ENCODE data around the gene TNN. TPM values are rescaled to one million over a fixed set of nuclear protein-coding genes. Genes with fewer than 3 reads are reported as not detected.

The TNN gene
- total RNA-seq, 1 donor from 2014 or later: 0.26 TPM

- H3K4me3 Mint-ChIP-seq: no peak overlapping the region
- no peaks in the 10 kb centered on the region for H3K36me3 Mint-ChIP-seq (ENCODE audit: low read depth)
- H3K9me3 Mint-ChIP-seq: no peaks in the 10 kb centered on the region
- TF ChIP-seq, protein P1, sequence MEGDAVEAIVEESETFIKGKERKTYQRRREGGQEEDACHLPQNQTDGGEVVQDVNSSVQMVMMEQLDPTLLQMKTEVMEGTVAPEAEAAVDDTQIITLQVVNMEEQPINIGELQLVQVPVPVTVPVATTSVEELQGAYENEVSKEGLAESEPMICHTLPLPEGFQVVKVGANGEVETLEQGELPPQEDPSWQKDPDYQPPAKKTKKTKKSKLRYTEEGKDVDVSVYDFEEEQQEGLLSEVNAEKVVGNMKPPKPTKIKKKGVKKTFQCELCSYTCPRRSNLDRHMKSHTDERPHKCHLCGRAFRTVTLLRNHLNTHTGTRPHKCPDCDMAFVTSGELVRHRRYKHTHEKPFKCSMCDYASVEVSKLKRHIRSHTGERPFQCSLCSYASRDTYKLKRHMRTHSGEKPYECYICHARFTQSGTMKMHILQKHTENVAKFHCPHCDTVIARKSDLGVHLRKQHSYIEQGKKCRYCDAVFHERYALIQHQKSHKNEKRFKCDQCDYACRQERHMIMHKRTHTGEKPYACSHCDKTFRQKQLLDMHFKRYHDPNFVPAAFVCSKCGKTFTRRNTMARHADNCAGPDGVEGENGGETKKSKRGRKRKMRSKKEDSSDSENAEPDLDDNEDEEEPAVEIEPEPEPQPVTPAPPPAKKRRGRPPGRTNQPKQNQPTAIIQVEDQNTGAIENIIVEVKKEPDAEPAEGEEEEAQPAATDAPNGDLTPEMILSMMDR (conservative IDR thresholded peaks at IDR 0.05): no peak
- no peaks in the 10 kb centered on the region for H3K4me1 Mint-ChIP-seq
- peaks cover 27% of the 10 kb centered on the region for H3K27me3 Mint-ChIP-seq (ENCODE audit: low read depth)
- no peak overlapping the region for H3K27ac Mint-ChIP-seq (ENCODE audit: unreplicated experiment)
- no peak for DNase-seq (ENCODE audit: low read depth, low spot score)
Observed at GRCh38 chr1:175183586-175183985, 116.0 kb downstream of the TNN start.

GRCh38 chr1:175185903-175186302 is 118.3 kb downstream of the TNN start:
- TF ChIP-seq, protein P1 (conservative IDR thresholded peaks at IDR 0.05): no peak
- H3K36me3 Mint-ChIP-seq (ENCODE audit: low read depth): no peaks in the 10 kb centered on the region
- no peak for DNase-seq (ENCODE audit: low read depth, low spot score)
- no peaks in the 10 kb centered on the region for H3K4me1 Mint-ChIP-seq
- H3K9me3 Mint-ChIP-seq: no peaks in the 10 kb centered on the region
- no peak overlapping the region for H3K4me3 Mint-ChIP-seq
- H3K27ac Mint-ChIP-seq (ENCODE audit: unreplicated experiment): no peak overlapping the region
- H3K27me3 Mint-ChIP-seq (ENCODE audit: low read depth): peaks cover 41% of the 10 kb centered on the region

- no peak overlapping the region for H3K4me3 Mint-ChIP-seq
- peaks cover 48% of the 10 kb centered on the region for H3K27me3 Mint-ChIP-seq (ENCODE audit: low read depth)
- no peak for DNase-seq (ENCODE audit: low read depth, low spot score)
- TF ChIP-seq, protein P1 (conservative IDR thresholded peaks at IDR 0.05): no peak
- H3K27ac Mint-ChIP-seq (ENCODE audit: unreplicated experiment): no peak overlapping the region
- no peaks in the 10 kb centered on the region for H3K4me1 Mint-ChIP-seq
- no peaks in the 10 kb centered on the region for H3K9me3 Mint-ChIP-seq
- no peaks in the 10 kb centered on the region for H3K36me3 Mint-ChIP-seq (ENCODE audit: low read depth)
Observed at GRCh38 chr1:175186433-175187160, 119.0 kb downstream of the TNN start.

GRCh38 chr1:175188936-175189335 is 121.3 kb downstream of the TNN start:
- peaks cover 4% of the 10 kb centered on the region for H3K4me1 Mint-ChIP-seq
- no peak overlapping the region for H3K4me3 Mint-ChIP-seq
- H3K27me3 Mint-ChIP-seq (ENCODE audit: low read depth): peaks cover 65% of the 10 kb centered on the region
- DNase-seq (ENCODE audit: low read depth, low spot score): no peak
- TF ChIP-seq, protein P1 (conservative IDR thresholded peaks at IDR 0.05): no peak
- H3K36me3 Mint-ChIP-seq (ENCODE audit: low read depth): no peaks in the 10 kb centered on the region
- no peaks in the 10 kb centered on the region for H3K9me3 Mint-ChIP-seq
- no peak overlapping the region for H3K27ac Mint-ChIP-seq (ENCODE audit: unreplicated experiment)

DNA sequence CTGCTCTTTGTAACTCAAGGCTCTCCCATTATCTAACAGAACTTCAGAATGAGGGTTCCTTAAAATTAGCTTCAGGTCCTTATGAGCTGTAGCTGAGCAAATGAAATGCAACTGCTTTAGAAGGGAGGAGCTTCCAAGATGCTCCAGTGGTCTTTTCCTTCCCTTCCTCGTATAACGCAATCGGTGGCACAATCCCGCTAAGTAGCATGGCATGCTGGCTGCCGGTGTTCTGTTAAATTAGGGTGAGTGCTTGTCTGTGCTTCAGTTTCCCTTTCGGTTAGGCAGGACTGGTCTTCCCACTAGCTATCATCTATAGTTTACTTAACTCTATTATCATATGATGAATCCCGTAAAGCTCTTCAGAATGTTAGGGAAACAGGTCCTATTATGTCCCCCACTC is 124.0 kb downstream of the TNN start:
- no peaks in the 10 kb centered on the region for H3K9me3 Mint-ChIP-seq
- H3K4me1 Mint-ChIP-seq: peaks cover 4% of the 10 kb centered on the region
- TF ChIP-seq, protein P1 (conservative IDR thresholded peaks at IDR 0.05): no peak
- no peak for DNase-seq (ENCODE audit: low read depth, low spot score)
- peak overlapping the region; percentile 88 for H3K4me3 Mint-ChIP-seq
- H3K27me3 Mint-ChIP-seq (ENCODE audit: low read depth): peaks cover 66% of the 10 kb centered on the region
- no peaks in the 10 kb centered on the region for H3K36me3 Mint-ChIP-seq (ENCODE audit: low read depth)
- H3K27ac Mint-ChIP-seq (ENCODE audit: unreplicated experiment): no peak overlapping the region

Data from neural crest cell (in vitro differentiated cells).